CD4-positive, alpha-beta memory T cell (primary cell): ENCODE measurements around the gene SCN1B. TPM values are rescaled to one million over a fixed set of nuclear protein-coding genes. Genes with fewer than 3 reads are reported as not detected.
A peak's percentile ranks its signal among the peaks of the same experiment; 100 is the strongest.
"Not testable (repeated sequence)": the region's sequence is repeated elsewhere in the genome, so short reads cannot be mapped to it uniquely, and the experiment has no call there.

Source experiments
- CTCF ChIA-PET: fragments of 350-600 bp; sonication (Branson Sonifier 250); formaldehyde crosslinking; loops from one replicate; lab custom pipeline; 2021; ENCODE audit warnings: inconsistent platforms; ENCODE audit not compliant: partially characterized antibody; lab: Charles Lee
- POLR2A ChIA-PET: fragments of 350-600 bp; sonication (Branson Sonifier 250); formaldehyde crosslinking; loops from one replicate; lab custom pipeline; 2021; ENCODE audit not compliant: partially characterized antibody; lab: Charles Lee
- DNase-seq, 5 donors: peaks; one replicate each; pipeline versions ENCODE4 v3.0.0 to v3.0.0-alpha.2; 2020 to 2022; ENCODE audit warnings: mixed read lengths in 1 of 5
- H3K27ac ChIP-seq: one replicate; pipeline ENCODE4 v1.7.0; 2013; ENCODE audit warnings: low read depth, low read length
- H3K27me3 ChIP-seq: 2 replicates; pipeline ENCODE4 v1.7.0; 2013; ENCODE audit warnings: mild to moderate bottlenecking, low read length, moderate library complexity; ENCODE audit not compliant: insufficient read depth
- H3K36me3 ChIP-seq: 2 replicates; pipeline ENCODE4 v1.7.0; 2013; ENCODE audit warnings: mild to moderate bottlenecking, low read length, moderate library complexity; ENCODE audit not compliant: insufficient read depth
- H3K4me1 ChIP-seq: 2 replicates; pipeline ENCODE4 v1.7.0; 2013; ENCODE audit warnings: mild to moderate bottlenecking, low read length, moderate library complexity; ENCODE audit not compliant: insufficient read depth
- H3K4me3 ChIP-seq, 2 donors: one replicate each; pipeline ENCODE4 v1.7.0; 2013; ENCODE audit warnings: low read length in 2 of 2, mild to moderate bottlenecking in 1 of 2
- H3K9me3 ChIP-seq, 2 donors: one replicate each; pipeline ENCODE4 v1.7.0; 2013; ENCODE audit warnings: low read length in 2 of 2, control low read depth in 1 of 2; ENCODE audit not compliant: control insufficient read depth in 1 of 2
- H3K27ac Mint-ChIP-seq, 7 donors: one replicate each; pipeline ENCODE4 v1.8.0; 2020 to 2021; ENCODE audit warnings: mixed read lengths in 7 of 7, mild to moderate bottlenecking in 6 of 7, inconsistent platforms in 3 of 7, moderate library complexity in 3 of 7
- H3K27me3 Mint-ChIP-seq, 2 donors: one replicate each; pipeline ENCODE4 v1.8.0; 2020 to 2021; ENCODE audit warnings: mixed read lengths in 2 of 2
- H3K36me3 Mint-ChIP-seq, 2 donors: one replicate each; pipeline ENCODE4 v1.8.0; 2020 to 2021; ENCODE audit warnings: mixed read lengths in 2 of 2, inconsistent platforms in 1 of 2, mild to moderate bottlenecking in 1 of 2
- H3K4me1 Mint-ChIP-seq, 4 donors: one replicate each; pipeline ENCODE4 v1.8.0; 2020 to 2021; ENCODE audit warnings: mixed read lengths in 4 of 4, mild to moderate bottlenecking in 1 of 4
- H3K4me3 Mint-ChIP-seq, 8 donors: one replicate each; pipeline ENCODE4 v1.8.0; 2020 to 2021; ENCODE audit warnings: mixed read lengths in 8 of 8, mild to moderate bottlenecking in 7 of 8, moderate library complexity in 6 of 8, inconsistent platforms in 3 of 8
- H3K9me3 Mint-ChIP-seq, 8 donors: one replicate each; pipeline ENCODE4 v1.8.0; 2020 to 2021; ENCODE audit warnings: mixed read lengths in 8 of 8, mild to moderate bottlenecking in 5 of 8, inconsistent platforms in 3 of 8, moderate library complexity in 1 of 8
- intact Hi-C: fragments of 100-400 bp; cut with micrococcal nuclease; formaldehyde crosslinking; loops from one replicate; pipeline ENCODE4 v1.15.1; 2023
- polyA plus RNA-seq, 2 donors: library from polyadenylated mRNA; unstranded; fragments of 300-500 nt; fragmentation: Illumina TruSeq; gene quantifications; one replicate each; pipeline ENCODE4 v1.2.3, GENCODE V29; 2021
- total RNA-seq, 2 experiments: library from RNA; stranded (reverse); gene quantifications; one replicate each; pipeline ENCODE4 v1.2.3, GENCODE V29; 2021

Gene SCN1B
- total and polyA plus RNA-seq, 4 experiments from 2014 or later, result 0.64 to 1.5 (median 1.4) TPM; not detected in 1

- Histone ChIP-seq H3K27ac (no peak overlapping the region), H3K9me3 (no peaks in the 10 kb centered on the region), H3K27me3 (no peaks in the 10 kb centered on the region), H3K4me1 (peaks cover 45% of the 10 kb centered on the region), H3K4me3 (no peak overlapping the region), H3K36me3 (no peaks in the 10 kb centered on the region)
- H3K4me1 Mint-ChIP-seq, result peaks cover 21 to 73% (median 41%) of the 10 kb centered on the region in 4 donors
- ChIA-PET POLR2A (interaction anchor here (2.1 to 11.0 kb wide), 3 partner anchors 10 to 22 kb away, joined by 7 to 282 read pairs (median 13); no protein-coding TSS in a partner anchor), CTCF (interaction anchor here (1.1 to 3.9 kb wide), 4 partner anchors 17 to 71 kb away, joined by 3 to 38 read pairs (median 10); no protein-coding TSS in a partner anchor)
- no peak for DNase-seq
- peak overlapping the region in 3 of 8 donors; percentile 15 to 52 (median 35) for H3K4me3 Mint-ChIP-seq
- peak overlapping the region in 5 of 7 donors; percentile 36 to 86 (median 41) for H3K27ac Mint-ChIP-seq
- peaks cover 0 to 1% of the 10 kb centered on the region in 2 donors for H3K36me3 Mint-ChIP-seq
- H3K9me3 Mint-ChIP-seq, result no peaks in the 10 kb centered on the region
- H3K27me3 Mint-ChIP-seq, result no peaks in the 10 kb centered on the region
- intact Hi-C loops, result no loop called here
Observed at GRCh38 chr19:34995551-34995950, 34.7 kb upstream of the SCN1B start.

- H3K4me3 ChIP-seq, result peak overlapping the region in 1 of 2 donors; percentile 63
- peaks cover 54% of the 10 kb centered on the region for H3K4me1 ChIP-seq
- H3K4me3 Mint-ChIP-seq, result peak overlapping the region; percentile 32 to 79 (median 73)
- H3K27ac Mint-ChIP-seq, result peak overlapping the region; percentile 86 to 97 (median 94)
- no peaks in the 10 kb centered on the region for H3K9me3 ChIP-seq
- H3K27me3 Mint-ChIP-seq, result no peaks in the 10 kb centered on the region
- peak overlapping the region; percentile 63 for H3K27ac ChIP-seq
- CTCF ChIA-PET, result interaction anchor here (0.6 to 3.9 kb wide), 4 partner anchors 15 to 47 kb away, joined by 3 to 38 read pairs (median 10); no protein-coding TSS in a partner anchor
- POLR2A ChIA-PET, result interaction anchor here (0.9 to 11.0 kb wide), 9 partner anchors 12 to 215 kb away, joined by 3 to 282 read pairs (median 5); no protein-coding TSS in a partner anchor
- intact Hi-C loops, result no loop called here
- no peaks in the 10 kb centered on the region for H3K36me3 ChIP-seq
- H3K4me1 Mint-ChIP-seq, result peaks cover 28 to 73% (median 47%) of the 10 kb centered on the region in 4 donors
- no peaks in the 10 kb centered on the region for H3K27me3 ChIP-seq
- peak in 4 of 5 donors; percentile 54 to 64 (median 62) for DNase-seq
- H3K9me3 Mint-ChIP-seq, result no peaks in the 10 kb centered on the region
- H3K36me3 Mint-ChIP-seq, result peaks cover 0 to 7% of the 10 kb centered on the region in 2 donors
Observed at GRCh38 chr19:34997071-34997617, 33.1 kb upstream of the SCN1B start.

GRCh38 chr19:34998224-34998623, 32.0 kb upstream of the SCN1B start:
- Mint-ChIP-seq H3K27ac (peak overlapping the region; percentile 86 to 97 (median 96)), H3K4me3 (peak overlapping the region in 7 of 8 donors; percentile 70 to 99 (median 79)), H3K36me3 (peaks cover 0 to 15% of the 10 kb centered on the region in 2 donors), H3K4me1 (peaks cover 37 to 78% (median 58%) of the 10 kb centered on the region in 4 donors)
- DNase-seq, H3K36me3 ChIP-seq, H3K4me3 ChIP-seq, H3K9me3 Mint-ChIP-seq, intact Hi-C loops, H3K27me3 ChIP-seq, H3K9me3 ChIP-seq, H3K27me3 Mint-ChIP-seq: not testable (repeated sequence)
- ChIA-PET CTCF (interaction anchor here (1.6 to 6.2 kb wide), 4 partner anchors 14 to 46 kb away, joined by 3 to 71 read pairs (median 28); no protein-coding TSS in a partner anchor), POLR2A (interaction anchor here (3.4 to 11.0 kb wide), 2 partner anchors 13 to 14 kb away, joined by 13 to 282 read pairs; no protein-coding TSS in a partner anchor)
- H3K4me1 ChIP-seq, result peaks cover 64% of the 10 kb centered on the region
- peak overlapping the region; percentile 63 for H3K27ac ChIP-seq

- peak overlapping the region; percentile 86 to 98 (median 97) for H3K27ac Mint-ChIP-seq
- Histone ChIP-seq H3K4me3 (peak overlapping the region; percentile 50 to 83), H3K9me3 (no peaks in the 10 kb centered on the region), H3K4me1 (peaks cover 72% of the 10 kb centered on the region), H3K36me3 (no peaks in the 10 kb centered on the region), H3K27ac (peak overlapping the region; percentile 88), H3K27me3 (no peaks in the 10 kb centered on the region)
- peaks cover 0 to 19% of the 10 kb centered on the region in 2 donors for H3K36me3 Mint-ChIP-seq
- ChIA-PET CTCF (interaction anchor here (1.6 to 6.2 kb wide), 2 partner anchors 13 to 45 kb away, joined by 3 to 71 read pairs; no protein-coding TSS in a partner anchor), POLR2A (interaction anchor here (0.8 to 11.0 kb wide), 6 partner anchors 12 to 36 kb away, joined by 3 to 282 read pairs (median 12); partner anchors contain the start of gene ZNF792)
- peak overlapping the region; percentile 80 to 99 (median 88) for H3K4me3 Mint-ChIP-seq
- H3K27me3 Mint-ChIP-seq, result no peaks in the 10 kb centered on the region
- no peaks in the 10 kb centered on the region for H3K9me3 Mint-ChIP-seq
- DNase-seq, result no peak
- H3K4me1 Mint-ChIP-seq, result peaks cover 44 to 83% (median 63%) of the 10 kb centered on the region in 4 donors
- intact Hi-C loops, result no loop called here
Observed at GRCh38 chr19:34998777-34999497, 31.3 kb upstream of the SCN1B start.

- H3K36me3 Mint-ChIP-seq, result peaks cover 0 to 24% of the 10 kb centered on the region in 2 donors
- CTCF ChIA-PET, result interaction anchor here (0.6 to 6.2 kb wide), 3 partner anchors 13 to 27 kb away, joined by 3 to 71 read pairs (median 47); no protein-coding TSS in a partner anchor
- peak within 1 kb of the TSS; percentile 94 to 99 (median 99) for H3K4me3 Mint-ChIP-seq
- Histone ChIP-seq H3K36me3 (no peaks in the 10 kb centered on the region), H3K27ac (peak within 1 kb of the TSS; percentile 88), H3K4me3 (peak within 1 kb of the TSS; percentile 50 to 83), H3K27me3 (no peaks in the 10 kb centered on the region), H3K4me1 (peaks cover 79% of the 10 kb centered on the region), H3K9me3 (no peaks in the 10 kb centered on the region)
- intact Hi-C loops, result loop anchor here (5.0 kb wide), 1 partner anchor 43 kb away; the partner anchor contains the start of gene HPN
- peaks cover 48 to 86% (median 67%) of the 10 kb centered on the region in 4 donors for H3K4me1 Mint-ChIP-seq
- peak within 1 kb of the TSS; percentile 88 to 99 (median 98) for H3K27ac Mint-ChIP-seq
- no peaks in the 10 kb centered on the region for H3K9me3 Mint-ChIP-seq
- POLR2A ChIA-PET, result interaction anchor here (0.8 to 11.0 kb wide), 10 partner anchors 9 to 1215 kb away, joined by 3 to 282 read pairs (median 6); partner anchors contain the start of genes SCN1B, ZNF146, ZNF565 and ZNF792
- DNase-seq, result peak; percentile 52 to 69 (median 59)
- no peaks in the 10 kb centered on the region for H3K27me3 Mint-ChIP-seq
Observed at GRCh38 chr19:34999498-35000337, 30.6 kb upstream of the SCN1B start, which contains the start of gene GRAMD1A. Gene GRAMD1A, plus strand, starts transcription at chr19:35000323. Its CDS starts 156 bp downstream, at chr19:35000479.

- ChIA-PET CTCF (interaction anchor here (0.6 to 6.2 kb wide), 4 partner anchors 12 to 28 kb away, joined by 3 to 71 read pairs (median 25); no protein-coding TSS in a partner anchor), POLR2A (interaction anchor here (0.8 to 11.0 kb wide), 12 partner anchors 9 to 1214 kb away, joined by 3 to 282 read pairs (median 7); partner anchors contain the start of genes SCN1B, ZNF146, ZNF565 and ZNF792)
- peaks cover 0 to 26% of the 10 kb centered on the region in 2 donors for H3K36me3 Mint-ChIP-seq
- Histone ChIP-seq H3K27ac (peak overlapping the region; percentile 88), H3K27me3 (no peaks in the 10 kb centered on the region), H3K9me3 (no peaks in the 10 kb centered on the region), H3K36me3 (peaks cover under 1% of the 10 kb centered on the region), H3K4me3 (peak overlapping the region in 1 of 2 donors; percentile 83), H3K4me1 (peaks cover 85% of the 10 kb centered on the region)
- intact Hi-C loops, result loop anchor here (5.0 kb wide), 1 partner anchor 42 kb away; the partner anchor contains the start of gene HPN
- H3K4me1 Mint-ChIP-seq, result peaks cover 50 to 84% (median 70%) of the 10 kb centered on the region in 4 donors
- H3K27ac Mint-ChIP-seq, result peak overlapping the region in 1 of 7 donors; percentile 86
- H3K4me3 Mint-ChIP-seq, result peak overlapping the region in 2 of 8 donors; percentile 41 to 99
- H3K9me3 Mint-ChIP-seq, result no peaks in the 10 kb centered on the region
- no peaks in the 10 kb centered on the region for H3K27me3 Mint-ChIP-seq
- no peak for DNase-seq
Observed at GRCh38 chr19:35000338-35000646, 30.0 kb upstream of the SCN1B start.
